Measurements from ENCODE around the gene ZNF444. TPM values are rescaled to one million over a fixed set of nuclear protein-coding genes. Genes with fewer than 3 reads are reported as not detected.
"Not testable (repeated sequence)": the region's sequence is repeated elsewhere in the genome, so short reads cannot be mapped to it uniquely, and the experiment has no call there.

Gene ZNF444
- total RNA-seq, 2 experiments from 2014 or later = 29.3 to 32.5 TPM

DNA sequence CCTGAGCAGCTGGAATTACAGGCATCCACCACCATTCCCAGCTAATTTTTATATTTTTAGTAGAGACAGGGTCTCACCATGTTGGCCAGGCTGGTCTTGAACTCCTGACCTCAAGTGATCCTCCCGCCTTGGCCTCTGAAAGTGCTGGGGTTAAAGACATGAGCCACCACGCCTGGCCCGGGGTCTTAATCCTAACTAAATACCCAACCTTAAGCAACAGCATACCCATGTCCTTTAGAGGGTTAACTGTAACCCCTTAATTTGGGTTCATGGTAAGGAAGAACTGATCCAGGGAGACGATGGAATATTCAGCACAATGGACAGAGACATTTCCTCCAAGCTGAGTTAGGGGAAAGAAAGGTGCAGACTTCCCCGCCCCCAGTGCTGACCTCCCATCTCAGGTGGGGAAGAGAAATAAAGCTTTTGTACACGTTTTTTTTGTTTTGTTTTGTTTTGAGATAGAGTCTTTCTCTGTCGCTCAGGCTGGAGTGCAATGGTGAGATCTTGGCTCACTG lies 26.0 kb downstream of the ZNF444 start:
- Mint-ChIP-seq H3K36me3 (peaks cover 1% of the 10 kb centered on the region), H3K9me3 (ENCODE audit: low read depth) (no peaks in the 10 kb centered on the region), H3K4me3 (no peak overlapping the region), H3K27ac (no peak overlapping the region), H3K4me1 (peaks cover 11% of the 10 kb centered on the region), H3K27me3 (peaks cover 2% of the 10 kb centered on the region)
- no peak for ATAC-seq
- no peak for DNase-seq
- CTCF ChIA-PET = interaction anchor here (1.2 kb wide), 1 partner anchor 13 kb away, joined by 3 read pairs; no protein-coding TSS in a partner anchor

DNA sequence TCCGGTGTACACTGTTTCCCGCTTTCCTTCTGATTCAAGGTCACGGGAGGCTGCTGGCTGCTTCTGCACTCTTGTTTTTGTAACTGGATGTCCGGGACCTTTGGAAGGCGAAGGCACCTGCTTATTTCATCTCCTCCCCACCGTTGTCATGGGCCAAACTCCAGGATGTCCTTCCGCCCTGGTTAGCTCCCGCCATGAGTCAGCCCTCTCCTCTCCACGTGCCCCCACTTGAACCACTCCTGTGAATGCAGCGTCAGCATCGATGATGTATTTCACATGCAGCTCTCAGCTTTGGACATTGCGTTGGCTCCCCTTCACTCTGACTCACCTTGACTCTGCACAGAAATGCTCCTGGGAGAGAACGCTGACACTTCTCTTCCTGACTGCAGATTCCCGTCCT lies 29.2 kb downstream of the ZNF444 start:
- Mint-ChIP-seq H3K4me1 (peaks cover 4% of the 10 kb centered on the region), H3K4me3 (no peak overlapping the region), H3K27me3 (peaks cover 2% of the 10 kb centered on the region), H3K36me3 (no peaks in the 10 kb centered on the region), H3K9me3 (ENCODE audit: low read depth) (no peaks in the 10 kb centered on the region), H3K27ac (no peak overlapping the region)
- DNase-seq (no peak), ATAC-seq (no peak)
- CTCF ChIA-PET = interaction anchor here (0.7 to 2.3 kb wide), 2 partner anchors 85 to 89 kb away, joined by 3 to 8 read pairs; no protein-coding TSS in a partner anchor

DNA sequence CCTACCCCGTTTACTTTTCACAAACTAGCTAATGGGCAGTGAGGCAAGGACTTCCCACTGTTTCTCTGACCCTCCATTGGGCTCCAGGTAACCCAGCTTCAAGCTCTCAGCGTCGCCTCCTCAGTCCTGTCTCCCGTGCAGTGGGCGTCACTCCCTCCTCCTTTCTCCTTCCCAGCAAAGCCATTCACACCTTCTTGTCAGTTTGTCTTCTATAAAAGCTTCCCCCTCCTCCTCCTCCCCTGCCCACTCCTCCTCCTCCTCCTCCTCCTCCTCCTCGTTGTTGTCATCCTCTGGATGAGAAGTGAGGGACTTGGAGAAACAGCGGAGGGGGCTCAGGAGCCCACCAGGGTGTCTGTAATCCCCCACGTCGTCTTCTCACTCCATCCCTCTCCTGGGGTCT lies 33.0 kb downstream of the ZNF444 start:
- CTCF ChIA-PET = interaction anchor here (1.2 to 3.7 kb wide), 4 partner anchors 98 to 170 kb away, joined by 3 to 20 read pairs (median 10); no protein-coding TSS in a partner anchor
- DNase-seq (no peak), ATAC-seq (no peak)
- peaks cover 4% of the 10 kb centered on the region for H3K4me1 Mint-ChIP-seq
- no peaks in the 10 kb centered on the region for H3K36me3 Mint-ChIP-seq
- peaks cover 2% of the 10 kb centered on the region for H3K27me3 Mint-ChIP-seq
- no peaks in the 10 kb centered on the region for H3K9me3 Mint-ChIP-seq (ENCODE audit: low read depth)
- no peak overlapping the region for H3K27ac Mint-ChIP-seq
- no peak overlapping the region for H3K4me3 Mint-ChIP-seq

DNA sequence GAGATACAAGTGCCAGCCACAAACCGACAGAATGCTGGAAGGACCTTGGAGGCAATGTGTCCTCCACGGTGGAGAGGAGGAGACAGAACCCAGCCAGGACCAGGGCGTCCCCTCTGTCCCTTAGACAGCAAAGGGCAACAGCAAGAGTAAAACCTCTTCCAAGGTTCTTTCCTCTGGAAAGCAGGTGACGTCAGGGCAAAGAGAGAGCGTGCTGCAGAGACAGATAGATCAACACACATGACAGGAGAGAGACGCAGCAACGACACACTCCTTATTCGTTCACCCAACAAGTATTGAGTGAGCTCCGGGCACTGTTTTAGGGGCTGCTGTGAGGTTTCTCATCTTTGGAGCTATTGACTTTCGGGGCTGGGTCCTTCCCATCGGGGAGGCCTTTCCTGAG lies 33.5 kb downstream of the ZNF444 start:
- no peaks in the 10 kb centered on the region for H3K36me3 Mint-ChIP-seq
- no peak for DNase-seq
- H3K27me3 Mint-ChIP-seq = peaks cover 2% of the 10 kb centered on the region
- ATAC-seq = no peak
- peaks cover 4% of the 10 kb centered on the region for H3K4me1 Mint-ChIP-seq
- H3K4me3 Mint-ChIP-seq = no peak overlapping the region
- H3K27ac Mint-ChIP-seq = no peak overlapping the region
- no peaks in the 10 kb centered on the region for H3K9me3 Mint-ChIP-seq (ENCODE audit: low read depth)
- CTCF ChIA-PET = interaction anchor here (1.5 to 3.7 kb wide), 2 partner anchors 98 to 108 kb away, joined by 3 to 20 read pairs; no protein-coding TSS in a partner anchor

DNA sequence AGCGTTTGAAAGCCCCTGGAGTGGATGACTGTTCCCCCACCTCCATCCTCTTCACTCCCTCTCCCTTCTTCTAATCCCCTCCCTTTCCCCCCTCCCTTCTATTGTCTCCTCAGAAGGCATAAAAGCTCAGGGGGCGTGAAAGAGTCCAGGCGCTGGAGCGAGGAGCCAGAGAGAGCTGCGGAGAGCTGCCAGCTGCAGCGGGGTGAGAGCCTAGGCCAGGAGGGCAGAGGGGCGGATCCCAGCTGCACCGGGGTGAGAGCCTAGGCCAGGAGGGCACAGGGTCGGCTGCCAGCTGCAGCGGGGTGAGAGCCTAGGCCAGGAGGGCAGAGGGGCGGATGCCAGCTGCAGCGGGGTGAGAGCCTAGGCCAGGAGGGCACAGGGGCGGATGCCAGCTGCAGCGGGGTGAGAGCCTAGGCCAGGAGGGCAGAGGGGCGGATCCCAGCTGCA lies 34.8 kb downstream of the ZNF444 start, which contains the start of gene GALP:
TSS of gene GALP (plus strand) at position 148 of the 447 bp plus-strand sequence. CDS start 1,101 bp downstream, outside the sequence.
- ATAC-seq; H3K9me3 Mint-ChIP-seq (ENCODE audit: low read depth); H3K4me1 Mint-ChIP-seq; H3K4me3 Mint-ChIP-seq; DNase-seq; H3K27me3 Mint-ChIP-seq; H3K36me3 Mint-ChIP-seq; H3K27ac Mint-ChIP-seq: not testable (repeated sequence)
- CTCF ChIA-PET = interaction anchor here (1.1 kb wide), 1 partner anchor 95 kb away, joined by 4 read pairs; no protein-coding TSS in a partner anchor

DNA sequence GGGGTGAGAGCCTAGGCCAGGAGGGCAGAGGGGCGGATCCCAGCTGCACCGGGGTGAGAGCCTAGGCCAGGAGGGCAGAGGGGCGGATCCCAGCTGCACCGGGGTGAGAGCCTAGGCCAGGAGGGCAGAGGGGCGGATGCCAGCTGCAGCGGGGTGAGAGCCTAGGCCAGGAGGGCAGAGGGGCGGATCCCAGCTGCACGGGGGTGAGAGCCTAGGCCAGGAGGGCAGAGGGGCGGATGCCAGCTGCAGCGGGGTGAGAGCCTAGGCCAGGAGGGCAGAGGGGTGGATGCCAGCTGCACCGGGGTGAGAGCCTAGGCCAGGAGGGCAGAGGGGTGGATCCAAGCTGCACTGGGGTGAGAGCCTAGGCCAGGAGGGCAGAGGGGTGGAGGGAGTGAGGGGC lies 35.2 kb downstream of the ZNF444 start:
- ATAC-seq; H3K27me3 Mint-ChIP-seq; H3K27ac Mint-ChIP-seq; H3K4me3 Mint-ChIP-seq; H3K4me1 Mint-ChIP-seq; H3K36me3 Mint-ChIP-seq; DNase-seq; H3K9me3 Mint-ChIP-seq (ENCODE audit: low read depth): not testable (repeated sequence)
- CTCF ChIA-PET = interaction anchor here (1.0 to 1.1 kb wide), 2 partner anchors 95 to 110 kb away, joined by 3 to 4 read pairs; no protein-coding TSS in a partner anchor

DNA sequence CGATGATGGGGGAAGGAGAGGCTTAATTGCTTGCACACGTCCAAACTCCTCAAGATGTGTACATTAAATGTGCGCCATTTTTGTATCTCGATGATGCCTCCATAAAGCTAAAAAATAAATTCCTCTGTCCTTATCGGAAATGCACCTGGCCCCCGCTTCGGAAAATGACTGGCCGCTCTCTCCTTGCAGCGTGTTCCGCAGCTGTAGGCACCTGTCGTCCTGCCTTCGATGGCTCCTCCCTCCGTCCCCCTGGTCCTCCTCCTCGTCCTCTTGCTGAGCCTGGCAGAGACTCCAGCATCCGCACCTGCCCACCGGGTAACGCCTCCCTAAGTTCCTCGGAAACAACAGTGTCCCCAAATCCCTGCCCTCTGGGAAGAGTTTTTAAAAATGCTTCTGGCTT lies 35.8 kb downstream of the ZNF444 start:
- H3K9me3 Mint-ChIP-seq (ENCODE audit: low read depth) = no peaks in the 10 kb centered on the region
- no peaks in the 10 kb centered on the region for H3K36me3 Mint-ChIP-seq
- no peaks in the 10 kb centered on the region for H3K27me3 Mint-ChIP-seq
- ATAC-seq (no peak), DNase-seq (no peak)
- H3K27ac Mint-ChIP-seq = no peak overlapping the region
- H3K4me3 Mint-ChIP-seq = no peak overlapping the region
- peaks cover 1% of the 10 kb centered on the region for H3K4me1 Mint-ChIP-seq
- CTCF ChIA-PET = interaction anchor here (0.7 to 1.0 kb wide), 2 partner anchors 103 to 111 kb away, joined by 3 read pairs; no protein-coding TSS in a partner anchor

DNA sequence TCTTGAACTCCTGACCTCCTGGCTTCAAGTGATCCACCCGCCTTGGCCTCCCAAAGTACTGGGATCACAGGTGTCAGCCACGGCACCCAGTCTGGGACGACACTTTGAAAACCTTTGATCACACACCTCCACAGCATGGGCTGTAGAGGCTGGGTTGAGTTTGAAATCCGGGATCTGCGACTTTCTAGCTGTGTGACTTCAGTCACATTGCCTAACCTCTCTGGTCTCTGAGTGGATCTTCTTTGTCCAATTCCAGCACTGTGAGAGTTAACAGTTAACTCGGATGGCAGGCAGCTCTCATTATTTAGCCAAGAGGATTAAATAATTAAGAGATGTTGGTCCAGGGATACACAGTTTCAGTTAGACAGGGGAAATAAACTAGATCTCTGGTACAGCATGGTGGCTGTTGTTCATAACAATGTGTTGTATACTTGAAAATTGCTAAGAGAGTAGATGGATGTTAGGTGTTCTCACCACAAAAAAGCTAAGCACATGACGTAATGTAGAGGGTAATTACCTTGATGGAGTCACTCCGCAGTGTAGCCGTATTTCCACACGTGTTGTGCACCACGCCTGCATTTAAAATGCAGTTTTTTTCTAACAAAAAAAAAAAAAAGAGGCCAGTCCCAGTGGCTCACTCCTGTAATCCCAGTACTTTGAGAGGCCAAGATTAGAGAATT lies 36.6 kb downstream of the ZNF444 start:
- Mint-ChIP-seq H3K27me3 (no peaks in the 10 kb centered on the region), H3K9me3 (ENCODE audit: low read depth) (no peaks in the 10 kb centered on the region), H3K4me3 (no peak overlapping the region), H3K36me3 (no peaks in the 10 kb centered on the region), H3K27ac (no peak overlapping the region), H3K4me1 (no peaks in the 10 kb centered on the region)
- CTCF ChIA-PET = interaction anchor here (0.7 to 1.4 kb wide), 2 partner anchors 75 to 112 kb away, joined by 3 to 7 read pairs; no protein-coding TSS in a partner anchor
- ATAC-seq (no peak), DNase-seq (no peak)

DNA sequence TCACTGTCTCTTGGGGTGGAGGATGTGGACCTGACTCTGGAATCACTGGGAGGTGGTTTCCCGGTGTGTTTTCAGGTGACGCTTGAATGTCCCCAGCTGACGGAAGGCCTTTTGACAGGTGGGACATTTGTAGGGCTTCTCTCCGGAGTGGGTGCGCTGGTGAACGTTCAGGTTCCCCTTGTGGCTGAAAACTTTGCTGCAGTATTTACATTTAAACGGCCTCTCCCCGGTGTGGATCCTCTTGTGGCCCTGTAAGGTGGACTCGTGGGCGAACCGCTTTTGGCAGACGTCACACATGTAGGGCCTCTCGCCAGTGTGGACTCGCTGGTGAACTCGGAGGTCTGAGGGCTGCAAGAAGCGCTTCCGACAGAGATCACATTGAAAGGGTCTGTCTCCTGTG lies 48.7 kb downstream of the ZNF444 start:
- Mint-ChIP-seq H3K4me3 (no peak overlapping the region), H3K27ac (no peak overlapping the region), H3K9me3 (ENCODE audit: low read depth) (no peaks in the 10 kb centered on the region), H3K27me3 (peaks cover 4% of the 10 kb centered on the region), H3K4me1 (peaks cover 4% of the 10 kb centered on the region), H3K36me3 (no peaks in the 10 kb centered on the region)
- DNase-seq (no peak), ATAC-seq (no peak)
- CTCF ChIA-PET = interaction anchor here (1.0 kb wide), 1 partner anchor 124 kb away, joined by 3 read pairs; no protein-coding TSS in a partner anchor

DNA sequence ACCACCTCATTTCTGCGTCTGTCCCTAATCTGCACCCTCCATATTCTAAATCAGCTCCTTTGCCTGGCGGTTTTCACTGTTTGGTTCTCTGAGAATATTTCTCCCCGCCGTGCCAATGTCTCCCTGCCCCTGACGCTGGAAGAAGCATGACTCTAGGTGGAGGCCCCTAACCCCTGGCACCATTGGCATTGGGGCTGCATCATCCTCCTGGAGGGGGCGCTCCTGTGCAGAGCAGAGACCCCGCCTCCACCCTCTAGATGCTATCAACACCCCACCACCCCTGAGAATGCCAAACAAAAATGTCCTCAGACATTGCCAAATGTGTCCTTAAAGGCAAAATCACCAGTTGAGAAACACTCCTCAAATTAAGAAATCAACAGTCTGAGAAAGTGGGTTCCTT lies 50.0 kb downstream of the ZNF444 start:
- DNase-seq (no peak), ATAC-seq (no peak)
- CTCF ChIA-PET = no interaction called here
- Mint-ChIP-seq H3K4me1 (no peaks in the 10 kb centered on the region), H3K36me3 (no peaks in the 10 kb centered on the region), H3K27ac (no peak overlapping the region), H3K9me3 (ENCODE audit: low read depth) (no peaks in the 10 kb centered on the region), H3K4me3 (no peak overlapping the region), H3K27me3 (no peaks in the 10 kb centered on the region)

DNA sequence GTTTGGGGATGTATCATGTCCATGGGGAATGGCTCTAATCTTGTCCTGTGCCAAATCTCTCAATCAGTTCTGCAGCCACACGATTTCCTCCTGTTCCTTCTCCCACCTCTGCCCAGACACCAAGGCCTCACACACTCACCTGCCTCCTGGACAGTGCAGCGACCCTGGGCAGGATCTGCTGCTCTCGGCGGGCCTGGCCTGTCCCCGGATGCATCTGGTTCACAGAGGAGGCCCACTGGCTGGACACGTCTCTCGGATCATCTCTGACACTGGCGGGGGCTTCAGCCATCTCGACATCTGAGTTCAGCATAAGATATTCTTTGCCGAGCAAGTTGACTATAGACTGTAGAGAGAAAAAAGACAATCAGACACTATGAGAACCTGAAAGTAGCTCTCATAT lies 50.6 kb downstream of the ZNF444 start:
- Mint-ChIP-seq H3K27me3 (no peaks in the 10 kb centered on the region), H3K27ac (no peak overlapping the region), H3K9me3 (ENCODE audit: low read depth) (no peaks in the 10 kb centered on the region), H3K4me1 (no peaks in the 10 kb centered on the region), H3K36me3 (no peaks in the 10 kb centered on the region), H3K4me3 (no peak overlapping the region)
- ATAC-seq (no peak), DNase-seq (no peak)
- CTCF ChIA-PET = no interaction called here

DNA sequence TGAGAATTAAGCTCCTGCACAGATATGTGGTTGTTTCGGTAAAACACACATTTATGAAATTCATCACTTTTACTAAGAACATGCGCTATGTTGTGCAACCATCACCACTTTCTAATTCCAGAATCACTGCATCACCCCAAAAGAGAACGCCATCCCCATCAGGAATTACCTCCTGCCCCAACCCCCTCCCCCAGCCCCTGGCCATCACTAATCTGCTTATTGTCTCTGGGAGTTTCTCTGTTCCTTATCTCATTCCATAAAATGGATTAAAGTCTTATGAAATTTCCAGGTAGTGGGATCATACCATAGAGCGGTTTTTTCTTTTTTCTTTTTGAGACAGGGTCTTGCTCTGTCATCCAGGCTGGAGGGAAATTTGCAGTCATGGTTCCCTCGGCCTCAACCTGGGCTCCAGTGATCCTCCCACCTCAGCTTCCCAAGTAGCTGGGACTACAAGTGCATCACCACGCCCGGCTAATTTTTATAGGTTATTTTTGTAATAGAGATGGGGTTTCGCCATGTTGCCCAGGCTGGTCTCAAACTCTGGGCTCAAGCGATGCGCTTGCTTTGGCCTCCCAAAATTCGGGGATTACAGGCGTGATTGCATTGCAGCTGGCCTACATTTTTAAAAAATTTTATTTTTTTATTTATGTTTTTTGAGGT lies 53.0 kb downstream of the ZNF444 start:
- Mint-ChIP-seq H3K36me3 (no peaks in the 10 kb centered on the region), H3K4me3 (no peak overlapping the region), H3K27me3 (no peaks in the 10 kb centered on the region), H3K27ac (no peak overlapping the region), H3K4me1 (no peaks in the 10 kb centered on the region), H3K9me3 (ENCODE audit: low read depth) (no peaks in the 10 kb centered on the region)
- CTCF ChIA-PET = no interaction called here
- ATAC-seq (no peak), DNase-seq (no peak)

DNA sequence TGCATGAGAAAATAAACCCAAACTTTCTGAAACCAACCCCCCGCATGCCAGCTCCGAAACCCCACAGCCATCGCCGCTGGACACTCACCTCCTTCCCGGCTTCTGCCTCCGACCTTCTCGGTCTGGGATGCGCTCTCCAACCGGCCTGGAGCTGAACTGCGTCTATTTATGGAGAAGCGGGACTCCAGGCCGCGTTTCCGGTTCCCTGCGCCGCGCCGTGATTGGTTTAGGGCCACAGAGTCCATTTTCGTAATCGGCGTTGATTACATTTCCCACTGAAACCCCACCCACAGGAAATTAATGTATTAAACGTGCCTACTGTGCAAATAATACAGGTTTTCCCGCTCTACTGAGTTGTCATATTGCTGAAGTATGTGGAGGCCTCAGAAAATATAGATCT lies 56.6 kb downstream of the ZNF444 start, which contains the start of gene ZSCAN5B:
TSS of gene ZSCAN5B (minus strand) at position 138 of the 400 bp plus-strand sequence. CDS start 4,731 bp downstream, outside the sequence.
- H3K36me3 Mint-ChIP-seq; CTCF ChIA-PET; H3K9me3 Mint-ChIP-seq (ENCODE audit: low read depth); H3K4me1 Mint-ChIP-seq; H3K4me3 Mint-ChIP-seq; ATAC-seq; H3K27me3 Mint-ChIP-seq; H3K27ac Mint-ChIP-seq; DNase-seq: not testable (repeated sequence)
